DND-41 (cell line): Measurements from ENCODE around the gene CAMK4.

Experiments
- CTCF ChIP-seq: IDR thresholded peaks from 2 replicates; pipeline ENCODE4 v1.5.1; 2012; ENCODE audit warnings: borderline replicate concordance, low read length, moderate library complexity, mild to moderate bottlenecking; ENCODE audit not compliant: poor library complexity, severe bottlenecking; ENCODE audit errors: extremely low read depth
- EZH2 ChIP-seq: IDR thresholded peaks from 3 replicates; pipeline ENCODE4 v1.6.1; 2012; ENCODE audit warnings: borderline replicate concordance, low read depth, mild to moderate bottlenecking, moderate library complexity, low read length, inconsistent platforms; ENCODE audit not compliant: severe bottlenecking

- no peak for TF ChIP-seq CTCF
- no peak for TF ChIP-seq EZH2
Measured at GRCh38 chr5:111254613-111255012, 30.4 kb downstream of the CAMK4 start.
